ENCODE data around the gene ABCE1. TPM values are rescaled to one million over a fixed set of nuclear protein-coding genes. Genes with fewer than 3 reads are reported as not detected.
A peak's percentile ranks its signal among the peaks of the same experiment; 100 is the strongest.

ABCE1 gene
- total and polyA plus RNA-seq, 10 of the 15 experiments (the other 5 are each of a cell fraction or from before 2014, with no cell fraction given) = 75.9 to 172 (median 134) TPM

GRCh38 chr4:145176641-145177432 lies 78.7 kb downstream of the ABCE1 start:
- intact Hi-C loops (cut with micrococcal nuclease; ENCODE audit: unreplicated experiment) = loop anchor here (5.0 kb wide), 1 partner anchor 630 kb away; no protein-coding TSS in a partner anchor
- H2AFZ ChIP-seq (ENCODE audit: control insufficient read depth, low read depth, low read length) = no peak overlapping the region
- ChIA-PET POLR2A (interaction anchor here (0.6 to 4.2 kb wide), 13 partner anchors 10 to 448 kb away, joined by 3 to 25 read pairs (median 5); partner anchors contain the start of genes ABCE1, ANAPC10 and MMAA), RAD21 (ENCODE audit: unreplicated experiment) (interaction anchor here (1.3 to 3.8 kb wide), 10 partner anchors 10 to 449 kb away, joined by 3 to 30 read pairs (median 6); partner anchors contain the start of genes ABCE1 and ANAPC10), SMC1A (ENCODE audit: uncharacterized antibody, unreplicated experiment) (interaction anchor here (0.8 to 5.9 kb wide), 18 partner anchors 9 to 447 kb away, joined by 3 to 42 read pairs (median 8); partner anchors contain the start of genes ABCE1 and ANAPC10), CTCF (interaction anchor here (0.6 to 2.8 kb wide), 17 partner anchors 10 to 593 kb away, joined by 3 to 12 read pairs (median 3); no protein-coding TSS in a partner anchor)
- H3K4me3 ChIP-seq = peak overlapping the region; percentile 67
- FAIRE-seq = no peak
- H3K9ac ChIP-seq (ENCODE audit: control insufficient read depth, insufficient read depth, low read length) = peak overlapping the region; percentile 90
- no peaks in the 10 kb centered on the region for H3K9me3 ChIP-seq (replicated peaks; ENCODE audit: control insufficient read depth, insufficient read depth, low read length)
- 40% methylated on average over 9 of the region's 9 CpGs for WGBS (ENCODE audit: insufficient coverage, insufficient replicate concordance, low lambda C conversion rate, missing lambda C conversion rate)
- BruUV-seq (replicated peaks) = no TSS peak
- 0 out of 3 replicates have a peak, but pooled peaks have one; percentile 7 for ATAC-seq
- H3K79me2 ChIP-seq (ENCODE audit: control insufficient read depth, insufficient read depth, low read length) = peaks cover 66% of the 10 kb centered on the region
- no peak for DNase-seq (ENCODE audit: low read depth, low spot score)
- peaks cover 13% of the 10 kb centered on the region for H3K4me1 ChIP-seq (ENCODE audit: control insufficient read depth, insufficient read depth, low read length)
- H3K4me2 ChIP-seq (ENCODE audit: control insufficient read depth, insufficient read depth) = peak overlapping the region; percentile 86
- in situ Hi-C loops (cut with MboI) = no loop called here
- H4K20me1 ChIP-seq (ENCODE audit: control insufficient read depth, insufficient read depth) = no peaks in the 10 kb centered on the region
- H3K27me3 ChIP-seq (replicated peaks in 1 of 2; ENCODE audit: control insufficient read depth in 2 of 2, insufficient read depth in 2 of 2, low read length in 1 of 2) = no peaks in the 10 kb centered on the region
- TF ChIP-seq MYC (IDR thresholded peaks at IDR 0.05; ENCODE audit: insufficient read depth, insufficient read length, insufficient replicate concordance, low read length, severe bottlenecking) = no peak
- TF ChIP-seq RFX5 (IDR thresholded peaks at IDR 0.05; ENCODE audit: low read depth, low read length) = peak; percentile 80
- no peak for TF ChIP-seq ZNF384 (IDR thresholded peaks at IDR 0.05; ENCODE audit: borderline replicate concordance, low read depth, low read length)
- TF ChIP-seq RUNX3 (IDR thresholded peaks at IDR 0.05; ENCODE audit: low read length) = peak; percentile 18; the same call in 1 of the 2 replicates
- TF ChIP-seq KAT2A (conservative IDR thresholded peaks at IDR 0.05; ENCODE audit: control insufficient read depth, low read depth, low read length) = no peak
- TF ChIP-seq GATAD2B (conservative IDR thresholded peaks at IDR 0.05; ENCODE audit: low read depth) = no peak
- peak; percentile 72 for TF ChIP-seq PKNOX1 (IDR thresholded peaks at IDR 0.05)
- peak; percentile 30; the same call in 1 of the 2 replicates for TF ChIP-seq RAD51 (IDR thresholded peaks at IDR 0.05)
- TF ChIP-seq ATF7 (IDR thresholded peaks at IDR 0.05; ENCODE audit: low read depth) = no peak
- no peak for TF ChIP-seq ZNF687 (IDR thresholded peaks at IDR 0.05)
- no peak for TF ChIP-seq RELB (IDR thresholded peaks at IDR 0.05; ENCODE audit: low read depth)
- no peak for TF ChIP-seq SPI1 (IDR thresholded peaks at IDR 0.05; ENCODE audit: borderline replicate concordance, insufficient read depth, low read depth, low read length)
- H3K27ac ChIP-seq (ENCODE audit: control insufficient read depth, insufficient read depth) = peak overlapping the region; percentile 95
- peaks cover 0 to 6% of the 10 kb centered on the region in 2 experiments; a peak in 1 of 4 replicates for H3K36me3 ChIP-seq (ENCODE audit: control insufficient read depth in 2 of 2, insufficient read depth in 2 of 2, low read length in 1 of 2)

Data from GM12878 (cell line).